Ishikawa (cell line): ENCODE data around the gene REX1BD.
A peak's percentile ranks its signal among the peaks of the same experiment; 100 is the strongest.

Experiments
- EGR1 ChIP-seq: IDR thresholded peaks from 2 replicates; pipeline ENCODE4 v1.6.1; 2012
- EP300 ChIP-seq: IDR thresholded peaks from 2 replicates; pipeline ENCODE4 v1.6.1; 2012; ENCODE audit warnings: borderline replicate concordance
- NFIC ChIP-seq: IDR thresholded peaks from 2 replicates; pipeline ENCODE4 v1.6.1; 2012
- TAF1 ChIP-seq: IDR thresholded peaks from 2 replicates; pipeline ENCODE4 v1.6.1; 2012; ENCODE audit warnings: low read depth, mild to moderate bottlenecking
- TEAD4 ChIP-seq: IDR thresholded peaks from 2 replicates; pipeline ENCODE4 v1.6.1; 2012
- YY1 ChIP-seq: IDR thresholded peaks from 2 replicates; pipeline ENCODE4 v1.6.1; 2012; ENCODE audit warnings: low read depth
- ZBTB7A ChIP-seq: IDR thresholded peaks from 2 replicates; pipeline ENCODE4 v1.6.1; 2012; ENCODE audit warnings: low read depth
- TF ChIP-seq, protein P1 (sequence below): IDR thresholded peaks from 2 replicates; pipeline ENCODE4 v1.6.1; 2012
- TF ChIP-seq, protein P2 (sequence below): IDR thresholded peaks from 2 replicates; pipeline ENCODE4 v1.6.1; 2012; ENCODE audit warnings: low read depth, mild to moderate bottlenecking
- TF ChIP-seq, protein P3 (sequence below): IDR thresholded peaks from 2 replicates; pipeline ENCODE4 v1.6.1; 2012

DNA sequence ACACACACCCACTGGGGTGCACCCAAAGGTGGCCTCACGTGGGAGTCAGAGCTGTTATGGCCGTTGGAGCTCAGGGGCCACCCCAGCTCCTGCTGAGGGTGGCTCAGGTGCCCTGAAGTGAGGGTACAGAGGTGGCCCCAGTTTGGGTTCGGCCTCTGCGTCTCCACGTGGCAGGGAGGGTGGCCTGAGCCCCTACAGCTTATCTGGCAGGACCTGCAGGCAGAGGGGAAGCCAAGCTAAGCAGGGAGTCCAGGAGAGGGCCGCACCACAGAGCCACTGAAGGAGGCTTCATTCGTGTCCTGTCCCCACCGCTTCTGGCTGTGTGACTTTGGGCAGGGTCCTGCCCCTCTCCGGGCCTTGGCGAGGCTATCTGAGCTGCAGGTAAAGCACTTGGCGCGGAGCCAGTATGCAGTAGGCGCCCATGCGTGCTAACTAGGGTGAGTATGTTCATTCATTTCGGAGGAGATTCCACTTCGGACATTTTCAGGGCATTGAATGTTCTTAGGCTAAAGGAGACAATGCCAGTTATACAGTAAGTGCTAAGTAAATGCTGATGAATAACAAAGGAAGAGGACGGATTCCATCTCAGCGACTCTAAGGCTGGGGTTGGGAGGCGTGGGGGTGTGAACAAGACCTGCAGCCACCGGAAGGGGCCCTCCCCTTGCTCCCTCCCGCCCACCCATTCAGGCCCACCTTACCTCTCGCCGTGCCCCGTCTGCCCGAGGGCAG lies 4.9 kb downstream of the REX1BD start:
- TF ChIP-seq, protein P1, sequence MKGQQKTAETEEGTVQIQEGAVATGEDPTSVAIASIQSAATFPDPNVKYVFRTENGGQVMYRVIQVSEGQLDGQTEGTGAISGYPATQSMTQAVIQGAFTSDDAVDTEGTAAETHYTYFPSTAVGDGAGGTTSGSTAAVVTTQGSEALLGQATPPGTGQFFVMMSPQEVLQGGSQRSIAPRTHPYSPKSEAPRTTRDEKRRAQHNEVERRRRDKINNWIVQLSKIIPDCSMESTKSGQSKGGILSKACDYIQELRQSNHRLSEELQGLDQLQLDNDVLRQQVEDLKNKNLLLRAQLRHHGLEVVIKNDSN: no peak
- TF ChIP-seq YY1: no peak
- no peak for TF ChIP-seq ZBTB7A
- TF ChIP-seq, protein P2, sequence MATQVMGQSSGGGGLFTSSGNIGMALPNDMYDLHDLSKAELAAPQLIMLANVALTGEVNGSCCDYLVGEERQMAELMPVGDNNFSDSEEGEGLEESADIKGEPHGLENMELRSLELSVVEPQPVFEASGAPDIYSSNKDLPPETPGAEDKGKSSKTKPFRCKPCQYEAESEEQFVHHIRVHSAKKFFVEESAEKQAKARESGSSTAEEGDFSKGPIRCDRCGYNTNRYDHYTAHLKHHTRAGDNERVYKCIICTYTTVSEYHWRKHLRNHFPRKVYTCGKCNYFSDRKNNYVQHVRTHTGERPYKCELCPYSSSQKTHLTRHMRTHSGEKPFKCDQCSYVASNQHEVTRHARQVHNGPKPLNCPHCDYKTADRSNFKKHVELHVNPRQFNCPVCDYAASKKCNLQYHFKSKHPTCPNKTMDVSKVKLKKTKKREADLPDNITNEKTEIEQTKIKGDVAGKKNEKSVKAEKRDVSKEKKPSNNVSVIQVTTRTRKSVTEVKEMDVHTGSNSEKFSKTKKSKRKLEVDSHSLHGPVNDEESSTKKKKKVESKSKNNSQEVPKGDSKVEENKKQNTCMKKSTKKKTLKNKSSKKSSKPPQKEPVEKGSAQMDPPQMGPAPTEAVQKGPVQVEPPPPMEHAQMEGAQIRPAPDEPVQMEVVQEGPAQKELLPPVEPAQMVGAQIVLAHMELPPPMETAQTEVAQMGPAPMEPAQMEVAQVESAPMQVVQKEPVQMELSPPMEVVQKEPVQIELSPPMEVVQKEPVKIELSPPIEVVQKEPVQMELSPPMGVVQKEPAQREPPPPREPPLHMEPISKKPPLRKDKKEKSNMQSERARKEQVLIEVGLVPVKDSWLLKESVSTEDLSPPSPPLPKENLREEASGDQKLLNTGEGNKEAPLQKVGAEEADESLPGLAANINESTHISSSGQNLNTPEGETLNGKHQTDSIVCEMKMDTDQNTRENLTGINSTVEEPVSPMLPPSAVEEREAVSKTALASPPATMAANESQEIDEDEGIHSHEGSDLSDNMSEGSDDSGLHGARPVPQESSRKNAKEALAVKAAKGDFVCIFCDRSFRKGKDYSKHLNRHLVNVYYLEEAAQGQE: no peak
- TF ChIP-seq, protein P3, sequence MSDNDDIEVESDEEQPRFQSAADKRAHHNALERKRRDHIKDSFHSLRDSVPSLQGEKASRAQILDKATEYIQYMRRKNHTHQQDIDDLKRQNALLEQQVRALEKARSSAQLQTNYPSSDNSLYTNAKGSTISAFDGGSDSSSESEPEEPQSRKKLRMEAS: no peak
- no peak for TF ChIP-seq EP300
- TF ChIP-seq EGR1: no peak
- TF ChIP-seq TEAD4: no peak
- TF ChIP-seq NFIC: peak; percentile 86
- TF ChIP-seq TAF1: no peak
